Endometrium (tissue), 2 donors: Measurements from ENCODE around the gene VAV3.
"Not testable (repeated sequence)": the region's sequence is repeated elsewhere in the genome, so short reads cannot be mapped to it uniquely, and the experiment has no call there.

Source experiments
- FAIRE-seq: peaks from 2 replicates; lab custom pipeline; 2012; peaks lifted over from hg19 to GRCh38; lab: Jason Lieb, UNC
- donor health status: control.
- donor health status: control.

Gene VAV3

DNA sequence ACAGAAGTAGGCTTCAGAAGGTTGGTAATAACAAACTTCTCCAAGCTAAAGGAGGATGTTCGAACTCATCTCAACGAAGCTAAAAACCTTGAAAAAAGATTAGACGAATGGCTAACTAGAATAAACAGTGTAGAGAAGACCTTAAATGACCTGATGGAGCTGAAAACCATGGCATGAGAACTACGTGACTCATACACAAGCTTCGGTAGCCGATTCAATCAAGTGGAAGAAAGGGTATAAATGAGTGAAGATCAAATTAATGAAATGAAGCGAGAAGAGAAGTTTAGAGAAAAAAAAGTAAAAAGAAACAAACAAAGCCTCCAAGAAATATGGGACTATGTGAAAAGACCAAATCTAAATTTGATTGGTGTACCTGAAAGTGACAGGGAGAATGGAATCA lies 231.6 kb downstream of the VAV3 start:
- FAIRE-seq, result not testable (repeated sequence)

DNA sequence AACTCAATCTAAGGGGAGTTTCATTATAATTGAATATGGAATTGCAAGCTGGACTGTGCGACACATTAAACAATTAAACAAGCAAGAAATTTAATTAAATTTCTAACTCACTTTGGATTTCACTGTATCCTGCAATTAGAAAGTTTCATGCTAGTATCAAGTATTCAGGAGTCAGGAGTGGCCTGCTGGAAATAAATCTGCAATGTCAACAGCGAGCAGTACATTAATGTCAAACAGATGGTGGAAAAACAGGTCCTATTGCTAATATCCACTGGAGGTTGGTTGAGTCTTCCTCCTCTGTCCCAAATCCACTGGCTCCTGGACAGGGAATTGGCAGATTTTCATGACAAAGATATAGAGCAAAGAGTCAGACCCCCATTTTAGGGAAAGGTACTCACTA lies 237.1 kb downstream of the VAV3 start:
- no peak for FAIRE-seq

DNA sequence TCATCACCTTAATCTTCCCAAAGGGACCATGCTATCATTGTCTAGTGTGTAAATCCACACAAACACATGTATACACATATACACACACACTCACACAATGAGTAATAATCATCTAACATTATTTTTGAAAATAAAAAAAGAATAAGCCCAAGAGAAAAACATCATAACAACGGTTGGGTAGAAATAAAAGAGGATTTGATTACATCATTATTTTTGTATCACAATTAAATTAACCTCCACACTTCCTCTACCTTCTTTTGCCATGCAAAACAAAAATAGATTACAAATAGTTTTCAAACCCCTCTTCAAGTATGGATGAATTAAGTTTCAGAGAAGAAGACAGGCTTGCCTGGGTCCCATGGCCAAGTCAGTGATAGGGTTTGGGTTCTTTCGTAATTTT lies 238.1 kb downstream of the VAV3 start:
- no peak for FAIRE-seq

DNA sequence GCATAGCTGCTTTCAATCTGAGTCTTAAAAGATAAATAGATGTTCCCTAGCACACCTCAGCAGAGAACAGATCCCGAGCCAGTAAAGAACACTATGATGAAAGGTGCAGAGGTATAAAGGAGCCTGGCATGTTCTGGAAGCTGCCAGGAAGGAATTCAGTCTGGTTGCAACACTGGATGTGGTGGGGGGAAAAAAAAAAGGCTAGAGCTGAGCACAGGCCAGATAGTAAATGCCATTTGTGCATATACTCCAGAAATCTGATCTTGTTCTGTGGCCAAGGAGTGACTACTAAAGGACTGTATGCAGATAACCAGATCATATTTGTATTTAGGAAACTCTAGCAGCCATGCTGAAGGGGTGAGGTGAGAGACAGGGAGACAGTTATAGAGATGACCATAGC lies 240.3 kb downstream of the VAV3 start:
- no peak for FAIRE-seq

DNA sequence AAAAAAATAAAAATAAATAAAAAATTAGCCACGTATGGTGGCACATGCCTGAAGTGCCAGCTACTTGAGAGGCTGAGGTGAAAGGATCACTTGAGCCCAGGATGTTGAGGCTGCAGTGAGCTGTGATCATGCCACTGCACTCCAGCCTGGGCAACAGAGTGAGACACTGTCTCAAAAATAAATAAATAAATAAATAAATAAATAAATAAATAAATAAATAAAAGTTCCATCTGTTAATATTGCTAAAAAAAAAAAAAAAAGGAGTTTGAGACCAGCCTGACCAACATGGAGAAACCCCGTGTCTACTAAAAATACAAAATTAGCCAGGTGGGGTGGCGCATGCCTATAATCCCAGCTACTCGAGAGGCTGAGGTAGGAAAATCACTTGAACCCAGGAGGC lies 244.8 kb downstream of the VAV3 start:
- FAIRE-seq, result not testable (repeated sequence)

DNA sequence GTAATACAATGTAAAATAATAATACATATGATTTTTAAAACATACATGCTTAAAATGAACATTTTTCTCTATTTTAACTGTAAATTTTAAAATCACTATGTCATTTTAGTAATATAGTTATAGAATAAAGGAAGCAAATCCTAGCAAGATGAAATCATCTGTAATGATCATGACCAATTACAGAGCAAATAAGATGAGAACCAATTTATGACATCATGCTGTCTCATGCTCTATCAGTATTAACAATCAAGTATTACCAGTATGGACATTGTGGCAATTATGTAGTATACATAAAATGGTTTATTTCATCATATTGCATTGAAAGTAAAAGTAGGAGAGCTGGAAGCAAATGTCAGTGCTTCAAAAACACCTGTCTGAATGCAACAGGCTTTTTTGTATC lies 255.0 kb downstream of the VAV3 start:
- peak; percentile 31 for FAIRE-seq

DNA sequence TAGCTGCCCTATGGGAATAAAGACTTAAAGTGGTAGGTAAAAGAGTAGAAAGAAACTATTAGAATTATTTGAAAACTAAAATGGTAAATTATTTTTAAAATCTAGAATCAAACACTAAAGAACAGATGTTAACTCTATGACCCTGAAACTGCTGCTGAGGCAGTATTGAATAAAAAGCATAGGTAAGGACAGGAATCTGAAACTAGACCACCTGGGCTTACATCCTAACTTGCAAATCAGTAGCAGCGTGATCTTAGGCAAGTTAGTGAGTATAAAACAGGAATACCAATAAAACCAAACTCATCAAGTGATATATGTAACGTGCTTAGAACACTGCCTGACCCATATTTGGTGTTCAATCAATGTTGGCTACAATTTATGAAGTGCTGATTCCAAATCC lies 257.9 kb downstream of the VAV3 start:
- no peak for FAIRE-seq

DNA sequence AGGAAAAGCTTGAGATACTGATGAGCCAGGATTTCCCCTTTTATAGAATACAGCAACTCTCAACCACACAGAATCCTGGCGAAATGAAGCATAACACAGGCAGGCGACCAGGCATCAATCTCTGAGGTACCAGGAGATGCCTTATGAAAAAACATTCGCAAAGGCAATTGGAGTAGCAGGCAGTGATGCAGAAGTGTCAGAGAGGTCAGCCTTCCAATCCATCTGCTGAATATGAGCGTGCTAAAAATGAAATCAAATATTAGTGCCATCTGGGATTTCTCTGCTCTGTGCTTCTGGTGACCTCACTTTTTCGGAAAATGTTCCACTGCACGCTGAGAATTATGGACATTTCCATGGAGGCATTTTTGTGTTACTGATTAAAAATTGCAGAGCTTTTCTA lies 258.8 kb downstream of the VAV3 start:
- FAIRE-seq, result no peak

DNA sequence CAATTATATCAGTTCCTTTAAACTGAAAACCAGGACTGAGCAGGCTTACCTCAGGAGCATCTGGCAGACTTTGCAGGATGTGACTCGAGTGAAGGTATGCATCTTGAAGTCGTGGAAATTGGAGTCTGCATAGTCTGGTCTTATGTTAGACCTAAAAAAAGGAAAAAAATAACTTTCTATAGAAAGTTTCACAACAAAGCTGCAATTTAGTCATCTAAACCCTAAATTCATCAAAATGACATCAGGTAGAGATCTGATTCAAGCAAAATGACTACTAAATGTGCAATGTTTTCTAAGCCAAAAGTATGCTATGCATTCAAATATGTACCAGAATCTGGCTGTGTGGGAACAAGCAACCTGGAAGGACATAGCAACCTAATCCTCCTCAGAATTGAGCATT lies 260.1 kb downstream of the VAV3 start:
- FAIRE-seq, result no peak

DNA sequence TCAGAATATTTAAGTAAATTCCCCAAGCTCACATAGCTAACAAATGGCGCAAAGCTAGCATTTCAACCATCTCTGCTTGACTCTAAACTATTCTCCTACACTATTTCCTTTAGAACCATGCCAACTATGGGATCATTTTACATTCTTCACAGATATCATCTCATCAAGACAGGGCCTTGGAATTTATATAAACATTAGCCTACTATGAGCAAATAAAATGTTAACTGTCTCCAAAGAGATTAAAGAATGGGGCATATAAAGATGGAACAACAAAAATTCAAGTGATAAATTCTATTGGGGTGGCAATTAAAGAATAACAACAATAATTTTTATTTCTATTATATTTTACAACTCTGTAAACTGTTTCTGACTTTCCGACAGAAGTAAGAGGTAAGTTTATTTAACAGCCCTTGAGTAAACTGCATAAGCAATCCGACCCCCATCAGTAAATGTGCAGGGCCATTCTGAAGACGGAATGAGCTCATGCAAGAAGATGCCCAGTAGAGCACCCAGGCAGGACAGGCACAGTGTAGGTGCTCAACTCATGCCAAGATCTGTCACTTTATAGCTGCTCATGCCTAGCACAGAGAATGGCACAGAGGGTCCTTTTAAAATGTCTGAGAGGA lies 261.9 kb downstream of the VAV3 start:
- FAIRE-seq, result peak; percentile 18

DNA sequence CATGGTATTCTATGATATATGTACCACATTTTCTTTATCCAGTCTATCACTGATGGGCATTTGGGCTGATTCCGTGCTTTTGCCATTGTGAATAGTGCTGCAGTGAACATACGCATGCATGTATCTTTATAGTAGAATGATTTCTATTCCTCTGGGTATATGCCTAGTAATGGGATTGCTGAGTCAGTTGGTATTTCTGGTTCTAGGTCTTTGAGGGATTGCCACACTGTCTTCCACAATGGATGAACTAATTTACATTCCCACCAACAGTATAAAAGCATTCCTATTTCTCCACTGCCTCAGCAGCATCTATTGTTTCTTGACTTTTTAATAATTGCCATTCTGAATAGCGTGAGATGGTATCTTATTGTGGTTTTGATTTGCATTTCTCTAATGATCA lies 264.3 kb downstream of the VAV3 start:
- FAIRE-seq, result not testable (repeated sequence)

DNA sequence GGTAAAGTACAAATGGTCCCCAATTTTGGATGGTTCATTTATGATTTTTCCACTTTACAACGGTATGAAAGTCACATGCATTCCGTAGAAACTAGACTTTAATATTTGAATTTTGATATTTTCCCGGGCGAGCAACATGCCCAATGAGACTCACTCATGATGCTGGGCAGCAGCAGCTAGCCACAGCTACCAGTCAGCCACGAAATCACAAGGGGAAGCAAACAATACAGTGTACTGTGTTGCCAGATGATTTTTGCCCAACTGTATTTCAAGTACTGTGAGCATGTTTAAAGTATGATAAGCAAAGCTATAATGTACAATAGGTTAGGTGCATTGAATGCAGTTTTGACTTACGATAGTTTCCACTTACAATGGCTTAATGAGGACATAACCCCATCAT lies 266.8 kb downstream of the VAV3 start:
- FAIRE-seq, result no peak

DNA sequence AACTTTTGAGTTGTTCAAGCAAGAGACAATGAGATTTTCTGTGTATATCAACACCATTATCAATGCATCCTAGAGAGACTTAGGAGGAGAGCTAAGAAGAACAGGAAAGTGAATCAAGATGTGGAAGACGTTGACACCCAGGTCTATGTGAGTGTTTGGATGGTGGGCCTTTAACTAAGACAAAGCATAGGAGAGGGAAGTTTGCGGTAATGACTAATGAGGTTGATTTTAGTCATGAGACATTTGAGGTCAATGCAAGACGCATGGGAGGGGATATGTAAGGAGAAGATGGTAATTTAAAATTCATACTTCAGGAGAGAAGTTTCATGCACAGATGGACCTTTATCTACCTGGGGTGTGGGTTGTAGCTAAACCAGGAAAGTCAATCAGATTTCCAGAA lies 269.6 kb downstream of the VAV3 start:
- no peak for FAIRE-seq

DNA sequence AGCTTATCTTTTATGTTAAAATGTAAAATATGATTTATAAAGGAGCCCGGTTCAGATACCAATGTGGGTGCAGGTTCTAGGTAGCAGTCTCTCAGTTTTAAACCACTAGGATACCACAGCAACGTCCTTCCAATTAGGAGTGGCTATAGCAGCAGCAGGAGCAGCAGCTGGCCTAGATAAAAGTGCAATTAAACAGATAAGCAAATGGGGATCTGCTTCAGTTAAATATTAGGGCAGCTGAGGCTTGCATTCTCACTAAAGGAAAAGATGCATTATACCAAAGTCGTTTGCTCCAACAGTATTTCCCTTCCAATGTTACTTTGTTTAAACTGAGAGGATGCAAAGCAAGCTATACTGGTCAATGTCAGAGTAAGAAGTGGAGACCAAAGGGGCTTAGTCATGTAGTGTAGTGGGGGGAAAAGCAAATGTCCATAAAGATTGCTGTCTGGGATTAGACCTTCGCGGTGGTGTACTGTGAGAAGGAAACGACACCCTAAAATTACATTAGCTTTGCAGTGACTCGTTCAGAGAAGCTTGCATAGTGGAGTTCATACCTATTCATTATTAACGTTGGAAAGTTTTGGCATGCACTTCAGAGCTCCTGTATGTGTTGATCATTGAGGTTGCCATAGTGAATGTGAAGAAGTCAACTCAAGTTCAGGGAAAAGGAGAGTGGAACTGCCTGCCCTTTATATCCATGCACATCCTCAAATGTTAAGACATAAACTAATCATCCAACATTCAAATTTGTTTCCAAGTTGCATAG lies 272.2 kb downstream of the VAV3 start:
- FAIRE-seq, result no peak

DNA sequence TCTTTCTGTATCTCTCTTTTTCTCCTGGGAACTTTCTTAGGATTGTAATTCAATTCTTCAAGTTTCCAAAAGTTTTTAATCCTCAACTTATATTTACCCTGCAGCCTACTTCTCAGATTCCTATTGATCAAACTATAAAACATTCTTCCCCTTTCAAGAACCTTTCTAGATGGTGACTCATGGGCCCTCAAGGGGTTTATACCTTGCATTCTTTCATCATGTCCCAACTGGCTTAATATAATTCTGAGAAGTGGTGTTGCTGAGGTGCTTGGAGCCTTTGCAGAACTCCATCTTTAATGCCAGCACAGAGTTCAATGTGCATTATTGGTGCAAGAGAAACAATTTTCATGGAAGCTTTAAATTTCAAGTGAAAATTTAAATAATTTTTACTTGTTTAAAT lies 273.4 kb downstream of the VAV3 start:
- FAIRE-seq, result no peak

DNA sequence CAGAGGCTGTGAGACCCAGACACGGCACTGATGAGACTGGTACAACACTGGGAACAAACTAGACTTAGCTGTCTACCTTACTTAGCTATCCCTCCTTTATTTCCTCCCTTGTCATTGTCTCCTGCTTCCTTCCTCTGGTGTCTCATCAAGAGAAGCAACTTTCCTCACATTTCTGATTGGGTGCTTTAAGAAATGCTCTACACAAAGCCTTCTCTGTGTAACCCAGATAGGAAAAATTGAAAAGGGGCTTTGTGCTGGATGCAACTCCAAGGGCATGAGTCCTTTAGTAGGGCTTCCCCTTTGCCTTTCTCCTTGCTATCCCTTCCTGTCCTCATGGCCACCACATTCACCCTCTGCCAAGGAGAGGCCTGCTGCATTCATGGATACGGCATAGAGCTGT lies 274.5 kb downstream of the VAV3 start:
- no peak for FAIRE-seq

DNA sequence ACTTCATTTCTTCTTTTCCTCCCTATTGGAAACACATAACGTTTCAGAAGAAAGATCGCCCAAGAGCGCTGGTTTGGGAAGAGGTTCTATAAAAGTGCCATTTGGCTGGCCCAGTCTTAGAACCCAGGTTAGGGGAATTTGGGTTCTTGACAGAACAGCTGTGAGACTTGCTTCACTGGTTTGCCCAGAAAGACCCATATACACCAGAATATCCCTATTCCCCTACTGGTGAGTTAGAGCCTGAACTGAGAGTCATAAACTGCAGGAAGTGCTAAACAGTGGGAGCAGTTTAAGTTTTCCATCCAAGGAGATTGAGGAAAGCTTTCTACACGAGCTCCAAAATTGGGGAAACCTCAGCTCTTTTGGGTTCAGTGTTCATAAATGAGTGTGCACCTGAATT lies 275.2 kb downstream of the VAV3 start:
- FAIRE-seq, result no peak

DNA sequence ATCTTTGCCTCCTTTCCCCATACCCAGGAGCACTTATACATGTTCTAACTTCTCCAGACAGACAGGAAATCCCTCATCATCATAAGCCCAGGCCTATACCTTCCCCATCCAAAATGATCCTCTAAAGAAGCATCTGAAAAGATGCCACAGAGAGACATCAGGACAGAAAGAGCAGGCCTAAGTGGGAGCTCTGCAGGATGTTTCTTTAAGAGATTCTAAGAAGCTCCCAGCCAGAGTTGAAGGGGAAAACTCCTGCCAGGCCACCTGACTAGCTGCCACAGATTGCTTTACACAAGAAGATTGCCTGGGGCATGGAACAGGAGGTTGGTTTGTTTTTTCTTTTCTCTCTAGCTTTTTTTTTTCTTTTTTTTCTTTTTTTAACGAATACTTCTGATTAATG lies 275.8 kb downstream of the VAV3 start:
- FAIRE-seq, result no peak

DNA sequence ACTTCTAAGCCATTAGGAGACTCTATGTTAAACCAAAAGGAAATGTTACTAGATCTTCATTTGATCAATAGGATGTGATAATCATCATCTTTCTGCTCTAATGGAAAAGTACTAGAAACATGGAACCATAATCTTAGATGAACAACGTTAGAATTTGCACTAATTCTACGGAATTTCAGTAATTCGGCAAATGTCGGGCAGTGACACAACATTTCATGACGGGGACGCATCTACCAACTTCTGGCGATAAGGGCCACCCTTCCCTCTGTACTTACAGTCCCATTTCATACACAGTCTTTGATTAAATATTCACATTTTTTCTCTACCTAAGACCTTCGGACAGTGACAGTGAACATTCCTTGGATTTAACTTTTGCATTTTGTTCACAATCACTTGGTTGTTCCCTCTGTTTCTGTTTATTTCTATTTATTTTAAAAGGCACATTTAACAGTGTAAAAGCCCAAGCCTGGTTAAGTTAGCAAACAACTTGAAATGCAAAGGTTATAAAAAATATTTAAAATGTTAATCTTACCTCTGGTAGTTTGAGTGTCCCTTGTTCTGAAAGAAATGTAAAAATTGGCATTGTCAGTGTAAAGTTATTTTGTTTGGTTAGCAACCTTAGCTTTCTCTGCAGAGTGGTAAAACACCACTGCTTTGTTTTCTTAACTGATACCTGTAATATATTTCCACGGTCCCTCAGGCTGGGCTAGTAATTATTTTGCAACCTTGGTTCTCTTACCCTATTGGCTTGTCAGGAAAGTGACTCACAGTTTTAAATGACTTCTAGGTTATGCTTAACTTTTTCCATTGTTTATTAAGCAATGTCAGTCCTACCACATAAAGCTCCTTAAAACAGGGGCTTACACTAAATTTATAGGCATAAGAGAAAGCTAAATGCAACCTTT lies 276.9 kb downstream of the VAV3 start:
- peak; percentile 53 for FAIRE-seq

DNA sequence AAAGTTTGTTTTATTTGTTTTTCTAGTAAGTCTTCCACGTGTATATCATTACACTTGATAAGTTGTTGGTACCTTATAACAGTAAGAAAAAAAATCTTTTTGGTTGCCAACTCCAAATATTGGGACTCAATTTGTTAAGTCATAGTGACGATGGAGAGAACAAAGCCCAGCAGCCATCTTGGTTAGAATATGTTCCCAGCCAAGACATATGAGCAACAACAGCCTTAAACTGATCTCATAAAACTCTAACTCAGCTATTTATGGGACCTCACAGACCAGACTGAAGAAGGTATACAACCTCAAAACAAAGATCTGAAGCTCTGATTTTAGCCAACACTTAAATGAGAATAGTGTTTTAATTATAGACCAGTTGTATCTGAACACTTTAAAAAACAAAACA lies 281.3 kb downstream of the VAV3 start:
- no peak for FAIRE-seq

DNA sequence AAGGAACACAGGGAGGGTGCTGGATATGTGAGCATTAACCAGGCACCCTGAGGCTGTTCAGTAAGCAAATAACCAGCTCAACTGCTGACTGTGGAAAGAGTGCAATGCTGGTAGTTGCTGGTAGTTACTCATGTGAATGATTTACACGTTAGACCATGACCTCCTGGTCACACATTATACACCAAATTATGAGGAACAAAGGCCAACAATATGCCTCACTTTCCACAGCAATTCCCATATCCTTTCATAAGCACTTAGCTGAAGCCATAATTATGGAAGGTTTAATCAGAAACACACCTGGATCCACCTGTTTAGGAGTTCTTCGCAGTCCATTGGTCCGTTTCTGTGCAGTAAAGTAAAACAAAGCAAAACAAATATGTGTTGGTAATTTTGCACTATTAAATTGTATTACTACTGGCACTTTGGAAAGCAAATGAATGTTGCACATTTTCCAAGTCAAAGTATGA lies 281.8 kb downstream of the VAV3 start:
- no peak for FAIRE-seq

DNA sequence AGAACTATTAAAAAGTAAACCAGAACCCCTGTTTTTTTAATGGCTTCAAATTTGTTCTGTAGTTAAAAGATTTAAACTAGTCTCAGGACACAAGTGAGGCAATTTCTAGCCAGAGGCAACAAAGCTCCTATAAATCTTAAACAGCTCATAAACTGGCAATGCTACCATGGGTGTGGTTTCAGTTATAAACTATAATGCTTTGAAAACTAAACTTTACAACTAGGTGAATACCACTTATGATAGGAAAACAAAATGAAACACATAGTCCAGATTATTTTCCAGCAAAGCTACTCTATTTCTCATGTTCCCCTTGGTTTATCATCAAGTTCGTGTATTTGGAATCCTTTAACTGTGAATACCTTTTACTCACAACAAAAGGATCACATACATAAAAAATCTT lies 282.5 kb downstream of the VAV3 start:
- FAIRE-seq, result peak; percentile 83

DNA sequence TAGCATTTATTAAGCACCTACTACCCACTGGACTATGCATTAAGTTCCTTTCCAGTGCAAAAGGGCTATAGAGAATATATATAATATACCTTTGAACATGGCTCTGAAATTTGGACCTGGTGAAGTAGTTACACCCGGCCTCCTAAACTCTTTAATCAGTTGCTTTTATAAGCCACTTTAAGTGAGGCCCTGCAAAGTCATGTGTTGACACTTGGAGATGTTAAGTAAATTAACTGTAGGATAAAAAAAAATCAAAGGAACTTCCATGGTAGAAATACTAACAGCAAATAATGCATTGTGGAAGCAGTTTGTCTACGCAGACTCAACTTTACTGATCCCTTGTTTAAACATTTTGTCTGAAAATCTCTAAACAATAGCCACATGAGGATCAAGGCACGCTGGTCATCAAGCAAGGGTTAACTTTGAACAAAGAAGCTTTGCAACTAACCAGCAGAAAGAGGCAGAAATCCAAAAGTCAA lies 283.9 kb downstream of the VAV3 start:
- FAIRE-seq, result no peak
